HG03060 (cell line): ENCODE data around the gene FASTKD2.

Source experiments
- ATAC-seq: cut with Tn5 transposase; IDR thresholded peaks from one replicate; pipeline ENCODE4 v1.9.1; 2021; ENCODE audit warnings: low read depth, moderate number of reproducible peaks; ENCODE audit not compliant: unreplicated experiment

The FASTKD2 gene

DNA sequence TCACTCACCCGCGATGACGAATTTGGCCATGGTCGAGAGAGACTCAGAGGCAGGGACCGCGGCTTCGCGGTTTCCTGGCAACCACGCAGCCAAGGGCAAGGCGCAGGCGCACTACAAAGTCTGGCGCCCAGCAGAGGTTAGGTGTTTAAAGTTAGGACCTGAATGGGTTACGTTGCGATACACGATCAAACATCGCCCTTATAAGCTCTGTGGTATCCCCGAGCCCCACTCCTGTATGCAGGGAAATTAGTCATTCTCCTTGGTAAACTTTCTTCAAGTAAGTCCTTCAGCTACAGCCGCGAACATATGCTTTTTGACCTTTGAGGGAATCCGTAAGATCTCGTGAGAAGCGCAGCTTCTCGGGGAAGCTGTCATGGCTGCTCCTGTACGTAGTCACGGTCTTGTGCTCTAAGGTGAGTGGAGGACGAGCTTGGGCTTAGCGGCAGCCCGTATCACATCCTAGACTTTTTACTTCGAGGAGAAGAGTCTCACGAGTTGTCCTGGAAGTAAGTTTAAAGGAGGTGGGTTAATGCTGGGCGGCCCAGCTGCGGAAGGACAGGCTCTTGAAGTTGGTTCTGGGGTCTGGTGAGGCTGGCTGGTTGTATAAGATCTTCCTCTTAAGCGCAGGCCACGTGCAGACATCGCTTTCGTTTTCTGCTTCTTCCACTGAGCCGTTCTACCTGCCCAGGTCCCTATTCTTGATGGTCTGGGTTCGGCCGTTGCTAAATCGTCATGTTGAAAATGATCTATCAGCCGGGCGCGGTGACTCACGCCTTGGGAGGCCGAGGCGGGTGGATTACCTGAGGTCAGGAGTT lies at the start of gene FASTKD2, which contains the start of gene MDH1B:
FASTKD2 (plus strand) TSS at position 365 of the 815 bp plus-strand sequence. CDS start 1,088 bp downstream, outside the sequence.
MDH1B (minus strand) TSS at position 87 of the 815 bp plus-strand sequence; CDS start at position 30, 57 bp downstream.
- ATAC-seq: peak; percentile 88

- no peak for ATAC-seq
Measured at GRCh38 chr2:206716623-206717022, 48.8 kb upstream of the FASTKD2 start.

GRCh38 chr2:206718296-206718695 lies 47.1 kb upstream of the FASTKD2 start, which contains the start of gene DYTN:
Gene DYTN, minus strand, starts transcription at chr2:206718396. Its CDS starts 117 bp downstream, at chr2:206718279.
- no peak for ATAC-seq

- ATAC-seq: peak; percentile 94
Measured at GRCh38 chr2:206721256-206721920, 44.0 kb upstream of the FASTKD2 start.

DNA sequence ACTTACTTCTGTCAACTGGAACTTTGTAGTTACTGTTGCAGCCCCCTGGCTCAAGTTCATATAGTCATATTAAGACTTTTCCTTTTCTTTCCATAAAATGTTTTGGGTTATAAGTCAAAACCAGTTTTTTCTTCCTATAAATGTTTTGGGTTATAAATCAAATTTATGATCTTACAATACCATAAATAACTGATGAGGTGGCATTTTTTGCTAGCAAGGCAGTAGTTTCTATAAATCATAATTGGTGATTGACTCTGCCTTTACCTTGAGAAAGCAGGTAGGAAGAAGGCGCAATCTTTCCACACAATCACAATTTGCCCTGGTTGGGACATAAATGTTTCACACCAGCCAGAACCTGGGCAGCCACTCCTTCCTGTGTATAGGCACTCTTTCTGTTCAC lies 42.1 kb upstream of the FASTKD2 start:
- no peak for ATAC-seq

- ATAC-seq: no peak
Measured at GRCh38 chr2:206727287-206727686, 38.1 kb upstream of the FASTKD2 start.

DNA sequence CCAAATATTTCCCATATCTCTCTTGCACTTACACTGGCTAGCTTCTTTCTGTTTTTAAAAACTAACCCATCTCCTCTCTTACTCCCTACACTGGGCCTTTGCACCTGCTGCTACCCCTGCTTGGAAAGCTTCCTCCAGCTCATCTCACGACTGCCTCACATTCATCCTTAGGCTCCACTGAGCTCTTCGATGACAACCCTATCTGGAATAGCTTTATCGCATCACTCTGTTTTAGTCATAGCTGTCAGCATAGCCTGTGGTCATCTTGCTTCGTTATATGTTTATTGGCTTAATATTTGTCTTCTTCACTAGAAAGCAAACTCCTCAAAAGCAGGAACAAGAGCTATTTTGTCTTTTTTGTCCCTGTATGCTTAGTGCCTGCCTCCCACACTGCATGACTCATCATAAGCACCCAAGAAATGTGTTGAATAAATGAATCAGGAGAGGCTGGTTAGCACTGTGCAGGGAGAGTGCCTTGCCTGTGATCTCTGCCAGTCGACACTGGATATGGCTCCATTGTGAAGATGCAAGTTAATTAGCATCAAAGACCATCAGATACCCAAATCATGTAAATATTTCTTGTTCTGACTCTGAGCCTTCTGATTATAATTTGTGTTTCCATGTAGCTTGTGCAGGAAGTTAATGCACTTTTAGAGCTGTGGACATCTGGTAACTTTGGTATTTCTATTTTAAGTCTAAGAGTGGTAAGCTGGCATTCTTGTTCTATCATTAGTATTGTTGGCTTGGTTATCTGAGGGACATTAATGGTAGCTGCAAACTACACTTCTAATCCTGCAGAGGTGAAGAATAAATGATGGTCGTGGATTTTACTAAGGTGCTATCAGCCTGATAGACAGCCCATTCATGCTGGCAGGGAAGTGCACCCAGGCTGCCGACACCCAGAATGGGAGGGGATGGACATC lies 36.9 kb upstream of the FASTKD2 start:
- no peak for ATAC-seq

- ATAC-seq: no peak
Measured at GRCh38 chr2:206733341-206733740, 32.1 kb upstream of the FASTKD2 start.

GRCh38 chr2:206736935-206737334 lies 28.5 kb upstream of the FASTKD2 start:
- ATAC-seq: no peak

DNA sequence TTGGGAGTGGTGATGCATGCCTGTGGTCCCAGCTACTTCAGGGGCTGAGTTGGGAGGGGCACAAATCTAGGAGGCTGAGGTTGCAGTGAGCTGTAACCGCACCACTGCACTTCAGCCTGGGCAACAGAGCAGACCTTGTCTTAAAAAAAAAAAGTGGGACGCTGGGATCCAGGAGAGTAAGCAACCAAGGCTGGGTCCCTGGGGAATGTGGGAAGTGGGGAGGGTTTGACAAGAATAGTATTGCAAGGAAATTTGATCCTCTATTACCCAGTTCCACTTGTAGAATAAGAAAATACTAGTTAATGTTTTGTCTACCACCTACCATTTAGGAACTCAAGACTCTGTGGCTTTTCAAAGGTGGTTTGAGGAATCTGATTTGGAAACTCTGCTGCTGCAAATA lies 26.1 kb upstream of the FASTKD2 start:
- ATAC-seq: no peak

- no peak for ATAC-seq
Measured at GRCh38 chr2:206740800-206741199, 24.6 kb upstream of the FASTKD2 start.

DNA sequence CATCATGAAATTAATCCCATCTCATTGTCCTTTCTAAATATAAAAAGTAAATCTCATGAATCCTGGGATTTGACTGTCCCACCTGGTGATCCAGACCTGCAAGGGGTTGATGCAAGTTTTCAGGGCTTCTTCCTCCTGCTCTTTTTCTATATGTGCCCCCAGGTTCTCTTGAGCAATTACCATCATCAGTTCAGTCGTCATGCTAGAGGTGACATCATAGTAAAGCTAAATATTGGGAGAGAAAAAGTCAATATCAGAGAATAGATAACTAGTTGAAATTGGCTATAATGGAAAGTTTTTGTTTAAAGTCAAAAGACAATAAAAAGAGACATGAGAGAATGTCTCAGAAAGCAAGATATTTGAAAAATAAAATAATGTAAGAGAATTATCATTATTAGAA lies 8.6 kb upstream of the FASTKD2 start:
- ATAC-seq: no peak

- no peak for ATAC-seq
Measured at GRCh38 chr2:206764673-206765241, 649 bp upstream of the FASTKD2 start.

GRCh38 chr2:206766057-206766930 lies 888 bp downstream of the FASTKD2 start:
- no peak for ATAC-seq

GRCh38 chr2:206774871-206775270 lies 9.5 kb downstream of the FASTKD2 start:
- no peak for ATAC-seq

GRCh38 chr2:206776432-206776831 lies 11.0 kb downstream of the FASTKD2 start:
- no peak for ATAC-seq

DNA sequence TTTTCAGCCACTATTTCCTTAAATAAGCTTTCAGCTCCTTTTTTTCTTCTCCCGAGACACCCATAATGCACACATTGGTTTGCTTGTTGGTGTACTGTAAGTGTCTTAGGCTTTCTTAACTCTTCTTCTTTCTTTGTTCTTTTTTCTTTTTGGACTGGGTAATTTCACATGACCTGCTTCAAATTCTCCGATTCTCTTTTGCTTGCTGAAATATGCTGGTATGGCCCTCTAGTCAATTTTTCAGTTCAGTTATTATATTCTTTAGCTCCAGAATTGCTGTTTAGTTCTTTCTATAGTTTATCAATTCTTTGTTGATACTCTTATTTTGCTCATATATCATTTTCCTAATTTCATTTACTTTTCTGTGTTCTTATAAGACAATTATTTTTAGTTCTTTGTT lies 15.3 kb downstream of the FASTKD2 start:
- no peak for ATAC-seq

- no peak for ATAC-seq
Measured at GRCh38 chr2:206783718-206784117, 18.3 kb downstream of the FASTKD2 start.
